ENCODE data around the gene LIG3. TPM values are rescaled to one million over a fixed set of nuclear protein-coding genes. Genes with fewer than 3 reads are reported as not detected.

LIG3 gene
- total RNA-seq, 2 experiments from 2014 or later: 44.1 to 50.4 TPM

GRCh38 chr17:34990921-34991365 is 10.6 kb downstream of the LIG3 start:
- Mint-ChIP-seq H3K36me3 (ENCODE audit: low read depth) (peaks cover 48% of the 10 kb centered on the region), H3K9me3 (no peaks in the 10 kb centered on the region), H3K4me1 (ENCODE audit: low read depth) (peaks cover 3% of the 10 kb centered on the region), H3K4me3 (no peak overlapping the region), H3K27me3 (no peaks in the 10 kb centered on the region), H3K27ac (peak overlapping the region; percentile 62)
- DNase-seq (no peak), ATAC-seq (no peak)
- intact Hi-C loops (cut with micrococcal nuclease): no loop called here
- no peak for TF ChIP-seq CTCF (IDR thresholded peaks at IDR 0.05)
- POLR2A ChIA-PET: interaction anchor here (1.1 to 2.9 kb wide), 8 partner anchors 9 to 128 kb away, joined by 3 to 22 read pairs (median 4); partner anchors contain the start of genes CCT6B, LIG3 and ZNF830
- CTCF ChIA-PET: interaction anchor here (0.9 to 2.3 kb wide), 8 partner anchors 8 to 128 kb away, joined by 3 to 19 read pairs (median 4); partner anchors contain the start of gene RAD51D

GRCh38 chr17:34991606-34992005 is 11.3 kb downstream of the LIG3 start:
- Mint-ChIP-seq H3K27me3 (no peaks in the 10 kb centered on the region), H3K36me3 (ENCODE audit: low read depth) (peaks cover 44% of the 10 kb centered on the region), H3K27ac (peak overlapping the region; percentile 60), H3K9me3 (no peaks in the 10 kb centered on the region), H3K4me3 (no peak overlapping the region), H3K4me1 (ENCODE audit: low read depth) (peaks cover 3% of the 10 kb centered on the region)
- CTCF ChIA-PET: interaction anchor here (0.9 to 2.3 kb wide), 6 partner anchors 9 to 127 kb away, joined by 3 to 19 read pairs (median 4); partner anchors contain the start of gene RAD51D
- ATAC-seq: no peak
- POLR2A ChIA-PET: interaction anchor here (1.1 to 2.9 kb wide), 6 partner anchors 10 to 127 kb away, joined by 3 to 22 read pairs (median 6); partner anchors contain the start of genes CCT6B, LIG3 and ZNF830
- DNase-seq: no peak
- no peak for TF ChIP-seq CTCF (IDR thresholded peaks at IDR 0.05)
- intact Hi-C loops (cut with micrococcal nuclease): no loop called here

- no peak overlapping the region for H3K4me3 Mint-ChIP-seq
- DNase-seq (no peak), ATAC-seq (no peak)
- H3K9me3 Mint-ChIP-seq: no peaks in the 10 kb centered on the region
- POLR2A ChIA-PET: no interaction called here
- H3K27ac Mint-ChIP-seq: no peak overlapping the region
- peaks cover 5% of the 10 kb centered on the region for H3K4me1 Mint-ChIP-seq (ENCODE audit: low read depth)
- intact Hi-C loops (cut with micrococcal nuclease): no loop called here
- CTCF ChIA-PET: interaction anchor here (1.6 to 3.1 kb wide), 3 partner anchors 21 to 126 kb away, joined by 3 to 15 read pairs (median 10); partner anchors contain the start of gene RAD51D
- no peaks in the 10 kb centered on the region for H3K27me3 Mint-ChIP-seq
- no peak for TF ChIP-seq CTCF (IDR thresholded peaks at IDR 0.05)
- H3K36me3 Mint-ChIP-seq (ENCODE audit: low read depth): peaks cover 39% of the 10 kb centered on the region
Measured at GRCh38 chr17:34993031-34993430, 12.7 kb downstream of the LIG3 start.

GRCh38 chr17:34996422-34997285 is 16.3 kb downstream of the LIG3 start:
- ATAC-seq: no peak
- CTCF ChIA-PET: interaction anchor here (1.1 to 5.6 kb wide), 9 partner anchors 10 to 122 kb away, joined by 3 to 59 read pairs (median 4); partner anchors contain the start of genes RAD51D and RFFL
- POLR2A ChIA-PET: interaction anchor here (1.0 to 6.3 kb wide), 3 partner anchors 93 to 127 kb away, joined by 6 to 33 read pairs (median 7); partner anchors contain the start of gene RAD51D
- H3K27me3 Mint-ChIP-seq: no peaks in the 10 kb centered on the region
- no peak overlapping the region for H3K4me3 Mint-ChIP-seq
- H3K4me1 Mint-ChIP-seq (ENCODE audit: low read depth): peaks cover 5% of the 10 kb centered on the region
- intact Hi-C loops (cut with micrococcal nuclease): loop anchor here (5.0 kb wide), 2 partner anchors 106 to 126 kb away; partner anchors contain the start of gene FNDC8
- H3K9me3 Mint-ChIP-seq: no peaks in the 10 kb centered on the region
- H3K27ac Mint-ChIP-seq: no peak overlapping the region
- peaks cover 32% of the 10 kb centered on the region for H3K36me3 Mint-ChIP-seq (ENCODE audit: low read depth)
- no peak for DNase-seq
- TF ChIP-seq CTCF (IDR thresholded peaks at IDR 0.05): no peak

Measured in activated CD8-positive, alpha-beta T cell treated with anti-CD3 and anti-CD28 coated beads for 36 hours (primary cell).